HepG2 (cell line): Measurements from ENCODE around the gene ESYT2. TPM values are rescaled to one million over a fixed set of nuclear protein-coding genes. Genes with fewer than 3 reads are reported as not detected.
"Not testable (repeated sequence)": the region's sequence is repeated elsewhere in the genome, so short reads cannot be mapped to it uniquely, and the experiment has no call there.

Source experiments
- ATAC-seq: fragments of 200-7000 bp; cut with Tn5 transposase; 3 replicates; pipeline ENCODE4 v1.9.1; 2020; ENCODE audit warnings: mild to moderate bottlenecking, moderate library complexity
- BruUV-seq: library from RNA; stranded (reverse); fragments of 400-500 nt; replicated peaks from 2 replicates; lab custom pipeline; 2021; lab: Mats Ljungman, UMichigan
- CTCF ChIA-PET: fragments of 300-600 bp; formaldehyde crosslinking; extraction: SDS; loops from one replicate; lab custom pipeline; 2021; ENCODE audit warnings: low total read pairs, inconsistent platforms, low intra/inter-chr PET ratio; lab: Yijun Ruan, JAX
- POLR2A ChIA-PET: fragments of 350-600 bp; sonication (Branson Sonifier 250); formaldehyde crosslinking; loops from one replicate; lab custom pipeline; 2020; ENCODE audit warnings: antibody characterized with exemption, inconsistent platforms; lab: Yijun Ruan, JAX
- DNase-seq: peaks from one replicate; pipeline ENCODE4 v3.0.0-alpha.2; 2015; ENCODE audit warnings: low spot score
- FAIRE-seq: peaks from 3 replicates; lab custom pipeline; 2011; peaks lifted over from hg19 to GRCh38; lab: Jason Lieb, UNC
- H2AFZ ChIP-seq: one replicate; pipeline ENCODE4 v1.6.1; 2011; ENCODE audit warnings: low read length, inconsistent platforms
- H3K27ac ChIP-seq: fragments of 300-600 bp; 3 replicates; pipeline ENCODE4 v1.8.0; 2011; ENCODE audit warnings: mixed run types, mild to moderate bottlenecking, mixed read lengths, low read length, inconsistent platforms; ENCODE audit not compliant: insufficient read depth; ENCODE audit errors: extremely low read length
- H3K27me3 ChIP-seq, 2 experiments: fragments of 200-600 bp in 1 of 2; 2 replicates in 1 of 2; 3 replicates in 1 of 2; pipeline versions ENCODE4 v1.6.0 to v1.8.0; 2011; ENCODE audit warnings: low read length in 2 of 2, mild to moderate bottlenecking in 2 of 2, moderate library complexity in 2 of 2, inconsistent platforms in 1 of 2; ENCODE audit not compliant: insufficient read depth in 2 of 2, control insufficient read depth in 1 of 2
- H3K36me3 ChIP-seq, 2 experiments: fragments of 200-600 bp in 1 of 2; replicated peaks in 1 of 2; 2 replicates in 1 of 2; 3 replicates in 1 of 2; pipeline versions ENCODE4 v1.5.1 to v1.8.0; 2011; ENCODE audit warnings: low read length in 2 of 2, inconsistent platforms in 1 of 2; ENCODE audit not compliant: insufficient read depth in 2 of 2, control insufficient read depth in 1 of 2
- H3K4me1 ChIP-seq: 2 replicates; pipeline ENCODE4 v1.5.1; 2012; ENCODE audit warnings: low read length, inconsistent platforms; ENCODE audit not compliant: insufficient read depth
- H3K4me2 ChIP-seq: 2 replicates; pipeline ENCODE4 v1.6.0; 2011; ENCODE audit warnings: low read depth, low read length, inconsistent platforms
- H3K4me3 ChIP-seq, 3 experiments: fragments of 200-600 bp in 1 of 3; sonication (generic), shearing (Covaris generic) in 1 of 3; replicated peaks in 1 of 3; 2 replicates each; pipeline ENCODE4 v1.5.1; 2011 to 2016; ENCODE audit warnings: low read length in 3 of 3, inconsistent platforms in 2 of 3, low read depth in 2 of 3, mild to moderate bottlenecking in 2 of 3, control low read depth in 1 of 3, mixed read lengths in 1 of 3; ENCODE audit not compliant: insufficient read depth in 1 of 3
- H3K79me2 ChIP-seq: one replicate; pipeline ENCODE4 v1.6.1; 2011; ENCODE audit warnings: low read length, inconsistent platforms; ENCODE audit not compliant: insufficient read depth
- H3K9ac ChIP-seq: 2 replicates; pipeline ENCODE4 v1.6.0; 2011; ENCODE audit warnings: mild to moderate bottlenecking, low read depth, low read length, inconsistent platforms; ENCODE audit not compliant: insufficient read depth
- H3K9me3 ChIP-seq: 2 replicates; pipeline ENCODE4 v1.5.1; 2012; ENCODE audit warnings: mild to moderate bottlenecking, low read length
- H4K20me1 ChIP-seq: 2 replicates; pipeline ENCODE4 v1.6.0; 2011; ENCODE audit warnings: inconsistent platforms, mild to moderate bottlenecking, low read length, moderate library complexity; ENCODE audit not compliant: insufficient read depth
- HMGA1 ChIP-seq: sonication (generic); formaldehyde crosslinking; conservative IDR thresholded peaks from 2 replicates; pipeline ENCODE4 v1.4.0; 2020; ENCODE audit warnings: missing genetic modification reagents
- TARDBP ChIP-seq: sonication (generic); formaldehyde crosslinking; IDR thresholded peaks from 2 replicates; pipeline ENCODE4 v1.8.0; 2022; ENCODE audit warnings: mild to moderate bottlenecking, missing genetic modification reagents
- ZNF121 ChIP-seq: sonication (generic); formaldehyde crosslinking; IDR thresholded peaks from 2 replicates; pipeline ENCODE4 v1.5.0; 2020; ENCODE audit warnings: mild to moderate bottlenecking, missing genetic modification reagents
- ZNF143 ChIP-seq: sonication (generic); formaldehyde crosslinking; IDR thresholded peaks from 2 replicates; pipeline ENCODE4 v1.4.0; 2020; ENCODE audit warnings: missing genetic modification reagents
- ZNF564 ChIP-seq: sonication (generic); formaldehyde crosslinking; IDR thresholded peaks from 2 replicates; pipeline ENCODE4 v1.8.1; 2023; ENCODE audit warnings: mild to moderate bottlenecking, missing genetic modification reagents
- ZNF816 ChIP-seq: sonication (generic); formaldehyde crosslinking; IDR thresholded peaks from 2 replicates; pipeline ENCODE4 v1.8.0; 2022; ENCODE audit warnings: missing genetic modification reagents, mild to moderate bottlenecking, borderline replicate concordance
- WGBS: methylation state at CpG from one replicate; pipeline ENCODE4 v1.1.6; 2017; ENCODE audit warnings: low lambda C conversion rate; 5-methylcytosine and 5-hydroxymethylcytosine counted together
- in situ Hi-C: cut with HindIII; loops from 2 replicates; pipeline ENCODE4 v1.10.0; 2017; ENCODE audit warnings: low pct_unique_long_range_greater_than_20kb; ENCODE audit not compliant: extremely low pct_ligation_motif_present
- intact Hi-C: fragments of 100-400 bp; cut with micrococcal nuclease; formaldehyde crosslinking; loops from one replicate; pipeline ENCODE4 v1.10.0; 2022; ENCODE audit not compliant: unreplicated experiment
- polyA plus RNA-seq, 8 experiments: library from polyadenylated mRNA; depleted of rRNA in 3 of 8; stranded (reverse) in 7 of 8; unstranded in 1 of 8; fragments of >200 nt; fragmentation: Illumina TruSeq in 4 of 8; extraction: Trizol in 4 of 8; gene quantifications; 2 replicates each; pipeline versions ENCODE4 v1.2.1 to v1.2.3, GENCODE V29; 2011 to 2016; ENCODE audit warnings: low read depth in 4 of 8, missing spikeins in 1 of 8, mixed read lengths in 1 of 8; ENCODE audit not compliant: insufficient read depth in 1 of 8
- total RNA-seq, 5 experiments: library from RNA; depleted of rRNA; stranded (reverse); fragments of >200 nt; fragmentation: Illumina TruSeq; extraction: Trizol; gene quantifications; 2 replicates each; pipeline ENCODE4 v1.2.3, GENCODE V29; 2016; ENCODE audit warnings: low read depth in 1 of 5
- TF ChIP-seq, protein P1 (sequence below): fragments of 450-650 bp; IDR thresholded peaks from 2 replicates; pipeline ENCODE4 v1.6.1; 2017
- TF ChIP-seq, protein P2 (sequence below): sonication (generic); formaldehyde crosslinking; IDR thresholded peaks from 2 replicates; pipeline ENCODE4 v1.5.0; 2020; ENCODE audit warnings: mild to moderate bottlenecking, missing genetic modification reagents

ESYT2 gene
- total and polyA plus RNA-seq, 2 of the 13 experiments (the other 11 are each of a cell fraction or from before 2014, with no cell fraction given), result 28.5 to 37.3 TPM

DNA sequence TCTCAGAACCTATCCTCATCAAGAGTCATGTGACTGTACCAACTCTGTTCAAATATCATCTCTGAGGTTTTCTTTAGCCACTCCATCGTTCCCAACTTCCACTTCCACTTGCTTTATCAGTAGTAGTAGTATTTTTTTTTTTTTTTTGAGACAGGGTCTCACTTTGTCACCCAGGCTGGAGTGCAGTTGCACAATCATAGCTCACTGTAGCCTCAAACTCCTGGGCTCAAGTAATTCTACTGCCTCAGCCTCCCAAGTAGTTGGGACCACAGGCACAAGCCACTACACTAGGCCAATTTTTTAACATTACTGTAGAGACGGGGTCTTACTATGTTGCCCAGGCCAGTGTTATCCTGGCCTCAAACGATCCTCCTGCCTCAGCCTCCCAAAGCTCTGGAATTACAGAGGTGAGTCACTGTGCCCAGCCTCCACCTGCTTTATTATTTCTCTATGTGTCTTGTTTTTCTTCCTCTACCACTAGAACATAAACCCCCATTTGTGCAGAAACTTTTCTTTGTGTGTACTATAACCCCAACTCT, 130.6 kb downstream of the ESYT2 start:
- DNase-seq (no peak), ATAC-seq (no peak), FAIRE-seq (no peak)
- intact Hi-C loops (no loop called here), in situ Hi-C loops (loop anchor here (5.0 kb wide), 1 partner anchor 279 kb away; no protein-coding TSS in a partner anchor)
- H4K20me1 ChIP-seq, result no peaks in the 10 kb centered on the region
- peaks cover 9 to 52% of the 10 kb centered on the region in 2 experiments for H3K36me3 ChIP-seq
- no peak overlapping the region for H3K4me3 ChIP-seq
- no peak overlapping the region for H2AFZ ChIP-seq
- H3K9ac ChIP-seq, result no peak overlapping the region
- CTCF ChIA-PET, result no interaction called here
- no peaks in the 10 kb centered on the region for H3K27me3 ChIP-seq
- H3K79me2 ChIP-seq, result peaks cover 48% of the 10 kb centered on the region
- BruUV-seq, result no TSS peak
- 80% methylated on average over 3 of the region's 3 CpGs for WGBS
- no peaks in the 10 kb centered on the region for H3K9me3 ChIP-seq
- TF ChIP-seq HMGA1 (CRISPR knock-in tag), result no peak
- TF ChIP-seq, protein P1, sequence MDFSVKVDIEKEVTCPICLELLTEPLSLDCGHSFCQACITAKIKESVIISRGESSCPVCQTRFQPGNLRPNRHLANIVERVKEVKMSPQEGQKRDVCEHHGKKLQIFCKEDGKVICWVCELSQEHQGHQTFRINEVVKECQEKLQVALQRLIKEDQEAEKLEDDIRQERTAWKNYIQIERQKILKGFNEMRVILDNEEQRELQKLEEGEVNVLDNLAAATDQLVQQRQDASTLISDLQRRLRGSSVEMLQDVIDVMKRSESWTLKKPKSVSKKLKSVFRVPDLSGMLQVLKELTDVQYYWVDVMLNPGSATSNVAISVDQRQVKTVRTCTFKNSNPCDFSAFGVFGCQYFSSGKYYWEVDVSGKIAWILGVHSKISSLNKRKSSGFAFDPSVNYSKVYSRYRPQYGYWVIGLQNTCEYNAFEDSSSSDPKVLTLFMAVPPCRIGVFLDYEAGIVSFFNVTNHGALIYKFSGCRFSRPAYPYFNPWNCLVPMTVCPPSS, result no peak
- no peak for TF ChIP-seq ZNF143 (CRISPR knock-in tag)
- no peak for TF ChIP-seq ZNF564
- TF ChIP-seq ZNF121 (CRISPR knock-in tag), result 0 out of 2 replicates have a peak, but pooled peaks have one; percentile 28
- TF ChIP-seq, protein P2, sequence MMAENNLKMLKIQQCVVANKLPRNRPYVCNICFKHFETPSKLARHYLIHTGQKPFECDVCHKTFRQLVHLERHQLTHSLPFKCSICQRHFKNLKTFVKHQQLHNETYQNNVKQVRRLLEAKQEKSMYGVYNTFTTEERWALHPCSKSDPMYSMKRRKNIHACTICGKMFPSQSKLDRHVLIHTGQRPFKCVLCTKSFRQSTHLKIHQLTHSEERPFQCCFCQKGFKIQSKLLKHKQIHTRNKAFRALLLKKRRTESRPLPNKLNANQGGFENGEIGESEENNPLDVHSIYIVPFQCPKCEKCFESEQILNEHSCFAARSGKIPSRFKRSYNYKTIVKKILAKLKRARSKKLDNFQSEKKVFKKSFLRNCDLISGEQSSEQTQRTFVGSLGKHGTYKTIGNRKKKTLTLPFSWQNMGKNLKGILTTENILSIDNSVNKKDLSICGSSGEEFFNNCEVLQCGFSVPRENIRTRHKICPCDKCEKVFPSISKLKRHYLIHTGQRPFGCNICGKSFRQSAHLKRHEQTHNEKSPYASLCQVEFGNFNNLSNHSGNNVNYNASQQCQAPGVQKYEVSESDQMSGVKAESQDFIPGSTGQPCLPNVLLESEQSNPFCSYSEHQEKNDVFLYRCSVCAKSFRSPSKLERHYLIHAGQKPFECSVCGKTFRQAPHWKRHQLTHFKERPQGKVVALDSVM (CRISPR knock-in tag), result 0 out of 2 replicates have a peak, but pooled peaks have one; percentile 37
- no peak for TF ChIP-seq ZNF816 (CRISPR knock-in tag)
- TF ChIP-seq TARDBP, result no peak
- peaks cover 29% of the 10 kb centered on the region for H3K4me1 ChIP-seq
- no peak overlapping the region for H3K27ac ChIP-seq
- POLR2A ChIA-PET, result no interaction called here
- no peak overlapping the region for H3K4me2 ChIP-seq

DNA sequence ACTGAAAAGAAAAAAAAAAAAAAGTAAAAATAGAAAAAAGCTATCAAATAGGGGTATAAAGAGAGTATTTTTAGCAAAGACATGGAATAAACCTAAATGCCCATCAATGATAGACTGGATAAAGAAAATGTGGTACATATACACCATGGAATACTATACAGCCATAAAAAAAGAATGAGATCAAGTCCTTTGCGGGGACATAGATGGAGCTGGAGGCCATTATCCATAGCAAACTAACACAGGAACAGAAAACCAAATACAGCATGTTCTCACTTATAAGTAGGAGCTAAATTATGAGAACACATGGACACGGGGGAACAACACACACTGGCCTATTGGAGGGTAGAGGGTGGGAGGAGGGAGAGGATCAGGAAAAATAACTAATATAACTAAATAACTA, 131.7 kb downstream of the ESYT2 start:
- POLR2A ChIA-PET, H3K4me2 ChIP-seq, H3K9ac ChIP-seq, H3K4me3 ChIP-seq, H4K20me1 ChIP-seq, ATAC-seq, FAIRE-seq, DNase-seq, H2AFZ ChIP-seq, intact Hi-C loops, H3K9me3 ChIP-seq, H3K27ac ChIP-seq, BruUV-seq, H3K27me3 ChIP-seq, CTCF ChIA-PET: not testable (repeated sequence)
- H3K79me2 ChIP-seq, result peaks cover 37% of the 10 kb centered on the region
- peaks cover 17% of the 10 kb centered on the region for H3K4me1 ChIP-seq
- in situ Hi-C loops, result loop anchor here (5.0 kb wide), 1 partner anchor 280 kb away; no protein-coding TSS in a partner anchor
- peaks cover 9 to 52% of the 10 kb centered on the region in 2 experiments for H3K36me3 ChIP-seq
- WGBS, result 91% methylated on average over 2 of the region's 2 CpGs
